HuH-7 (cell line): ENCODE measurements around the gene TEAD4.

Experiments used
- DNase-seq: peaks from one replicate; pipeline ENCODE4 v3.0.0; 2011; ENCODE audit warnings: low spot score

Gene TEAD4

DNA sequence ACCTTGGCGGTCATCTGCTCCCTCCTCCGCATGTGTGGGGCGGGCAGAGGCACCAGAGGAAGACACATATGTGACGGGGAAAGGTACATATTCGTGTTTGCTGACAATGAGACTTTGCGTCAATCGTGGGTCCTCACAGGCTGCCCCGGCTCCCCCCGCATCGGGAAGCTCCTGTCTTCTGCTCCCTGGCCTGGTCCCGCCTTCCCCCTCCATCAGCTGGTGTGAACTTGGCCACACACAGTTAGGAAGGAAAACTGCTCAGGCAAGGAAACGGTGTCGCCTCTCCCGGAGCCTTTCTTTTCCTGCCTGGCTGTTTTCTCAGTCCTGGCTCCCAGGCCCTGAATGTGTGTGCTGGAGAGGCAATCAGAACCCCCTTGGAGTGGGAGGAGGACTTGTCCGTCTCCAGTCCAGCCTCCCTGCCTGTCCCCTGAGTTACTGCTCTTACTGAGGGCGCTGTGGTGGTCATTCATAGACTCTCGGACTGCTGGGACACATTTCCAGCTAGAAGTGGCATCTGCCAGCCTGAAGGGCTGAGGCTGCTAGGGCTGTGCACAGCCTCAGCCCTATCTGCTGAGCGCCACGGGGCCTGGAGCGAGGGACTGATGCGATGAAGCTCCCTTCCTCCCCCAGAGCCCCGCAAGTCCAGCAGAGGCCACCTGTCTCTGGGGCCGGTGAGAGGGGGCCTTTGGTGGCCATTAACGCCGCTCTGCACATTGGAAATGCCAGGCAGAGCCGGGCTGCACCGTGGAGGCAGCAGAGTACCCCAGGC, 73.8 kb downstream of the TEAD4 start:
- DNase-seq, result no peak

DNA sequence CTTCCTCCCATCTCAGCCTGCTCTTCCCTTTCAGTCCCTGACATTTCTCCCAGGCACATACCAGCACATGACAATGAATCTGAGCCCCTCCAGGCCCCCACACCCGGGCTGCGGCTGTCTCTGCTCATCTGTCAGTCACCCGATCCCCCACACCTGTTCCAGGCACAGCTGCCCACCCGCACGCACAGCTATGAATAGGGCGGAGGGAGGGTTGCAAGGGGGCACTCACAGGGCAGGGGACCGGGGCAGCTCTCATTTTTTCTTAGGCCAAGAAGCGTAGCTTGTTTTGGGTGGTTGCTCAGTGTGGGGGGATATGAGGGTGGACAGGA, 74.3 kb downstream of the TEAD4 start:
- DNase-seq, result no peak

DNA sequence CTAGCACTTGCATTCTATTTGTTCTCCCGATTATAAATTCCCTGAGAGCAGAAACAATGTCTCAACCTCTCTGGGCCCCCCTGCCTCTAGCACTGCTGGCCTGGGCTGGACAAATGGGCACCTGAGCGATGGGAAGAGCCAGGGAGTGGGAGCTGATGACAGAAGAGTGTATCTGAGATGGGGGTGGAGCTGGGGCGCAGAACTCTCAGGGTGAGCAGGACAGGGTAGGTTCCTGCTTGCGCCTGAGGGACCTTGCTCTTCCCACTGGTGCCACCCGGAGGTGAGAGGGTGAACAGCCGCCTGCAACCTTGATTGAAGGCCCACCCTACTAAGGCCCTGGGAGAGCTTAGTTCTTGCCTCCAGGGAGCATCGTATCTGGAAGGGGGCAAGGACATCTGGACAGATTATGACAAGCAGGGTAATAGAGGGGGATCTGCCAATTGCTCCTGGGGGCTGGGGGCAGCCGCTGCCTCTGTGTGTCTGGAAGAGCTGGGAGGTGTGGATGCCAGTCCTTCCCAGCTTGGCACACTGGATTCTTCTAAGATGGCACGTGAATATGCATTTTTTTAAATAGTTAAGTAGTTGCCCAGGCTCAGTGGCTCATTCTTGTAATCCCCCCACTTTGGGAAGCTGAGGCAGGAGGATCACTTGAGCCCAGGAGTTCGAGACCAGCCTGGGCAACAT, 75.0 kb downstream of the TEAD4 start:
- DNase-seq, result peak; percentile 93

DNA sequence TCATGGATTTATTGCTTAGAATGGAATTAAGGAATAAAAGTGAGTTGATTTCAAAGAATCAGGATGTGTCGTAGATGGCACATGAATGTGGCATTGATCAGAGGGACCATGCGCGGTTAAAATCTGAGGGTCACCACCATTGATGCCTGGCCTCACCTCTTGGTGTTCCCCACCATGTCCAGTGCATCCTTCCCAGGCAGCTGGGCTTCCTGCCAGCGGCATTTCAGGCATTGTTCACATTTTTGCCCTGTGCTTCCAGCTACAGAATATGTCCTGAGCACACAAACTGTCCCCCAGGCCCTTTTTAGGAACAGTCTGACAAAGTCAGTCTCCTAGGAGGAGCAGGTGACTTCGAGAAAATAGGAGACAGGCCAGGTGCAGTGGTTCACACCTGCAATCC, 76.0 kb downstream of the TEAD4 start:
- no peak for DNase-seq

- peak; percentile 56 for DNase-seq
Observed at GRCh38 chr12:3035815-3036702, 76.9 kb downstream of the TEAD4 start.

DNA sequence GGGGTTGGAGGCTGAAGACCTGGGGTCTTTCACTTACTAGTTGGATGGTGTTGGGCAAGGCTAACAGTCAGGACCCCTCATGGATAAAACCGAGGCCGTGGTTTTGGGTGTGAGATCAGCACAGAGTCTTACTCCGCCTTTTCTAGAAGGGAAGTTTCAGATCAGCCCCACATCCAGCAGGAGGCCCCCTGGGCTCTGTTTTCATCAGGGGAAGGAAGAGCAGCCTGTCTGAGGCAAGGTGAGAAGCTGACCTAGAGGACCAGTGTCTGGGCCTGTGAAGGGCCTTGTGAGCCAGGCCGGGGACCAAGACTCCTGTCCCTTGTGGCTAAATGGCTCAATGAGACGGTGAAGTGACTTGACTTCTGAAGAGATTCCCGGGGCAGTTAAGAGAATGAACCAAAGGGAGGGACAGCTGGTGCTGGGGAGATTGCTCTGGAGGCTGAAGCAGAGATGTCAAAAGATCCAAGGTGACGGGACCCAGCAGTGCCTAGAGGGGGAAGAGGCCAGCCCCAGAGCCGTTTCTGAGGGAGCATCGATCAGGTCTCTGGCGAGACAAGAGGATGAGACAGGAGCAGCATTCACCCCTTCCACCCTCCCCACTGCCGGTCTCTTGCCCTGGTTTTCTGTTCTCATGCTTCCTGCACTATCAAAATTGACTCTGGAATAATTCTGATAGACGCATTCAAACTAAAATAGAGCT, 77.9 kb downstream of the TEAD4 start:
- no peak for DNase-seq

- no peak for DNase-seq
Observed at GRCh38 chr12:3038166-3038565, 79.0 kb downstream of the TEAD4 start.

- DNase-seq, result no peak
Observed at GRCh38 chr12:3038926-3039510, 79.8 kb downstream of the TEAD4 start.

DNA sequence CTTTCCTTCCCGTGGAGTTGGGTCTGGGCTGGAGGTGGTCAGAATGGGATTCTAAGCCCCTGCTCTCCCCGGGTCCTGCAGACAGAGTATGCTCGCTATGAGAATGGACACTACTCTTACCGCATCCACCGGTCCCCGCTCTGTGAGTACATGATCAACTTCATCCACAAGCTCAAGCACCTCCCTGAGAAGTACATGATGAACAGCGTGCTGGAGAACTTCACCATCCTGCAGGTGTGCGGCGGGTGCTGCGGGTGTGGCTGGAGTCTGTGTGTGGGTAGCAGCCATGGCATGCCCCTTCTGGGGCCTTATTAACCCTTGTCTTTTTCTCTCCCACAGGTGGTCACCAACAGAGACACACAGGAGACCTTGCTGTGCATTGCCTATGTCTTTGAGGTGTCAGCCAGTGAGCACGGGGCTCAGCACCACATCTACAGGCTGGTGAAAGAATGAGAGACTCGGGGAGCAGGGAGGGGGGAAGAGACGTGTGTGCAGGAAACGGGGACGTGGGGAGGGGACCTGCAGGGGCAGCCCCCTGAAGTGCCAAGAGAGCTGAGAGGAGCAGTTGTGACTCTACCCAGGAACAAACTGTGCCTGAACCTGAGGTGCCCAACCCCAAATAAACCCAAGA, 80.9 kb downstream of the TEAD4 start:
- DNase-seq, result no peak

DNA sequence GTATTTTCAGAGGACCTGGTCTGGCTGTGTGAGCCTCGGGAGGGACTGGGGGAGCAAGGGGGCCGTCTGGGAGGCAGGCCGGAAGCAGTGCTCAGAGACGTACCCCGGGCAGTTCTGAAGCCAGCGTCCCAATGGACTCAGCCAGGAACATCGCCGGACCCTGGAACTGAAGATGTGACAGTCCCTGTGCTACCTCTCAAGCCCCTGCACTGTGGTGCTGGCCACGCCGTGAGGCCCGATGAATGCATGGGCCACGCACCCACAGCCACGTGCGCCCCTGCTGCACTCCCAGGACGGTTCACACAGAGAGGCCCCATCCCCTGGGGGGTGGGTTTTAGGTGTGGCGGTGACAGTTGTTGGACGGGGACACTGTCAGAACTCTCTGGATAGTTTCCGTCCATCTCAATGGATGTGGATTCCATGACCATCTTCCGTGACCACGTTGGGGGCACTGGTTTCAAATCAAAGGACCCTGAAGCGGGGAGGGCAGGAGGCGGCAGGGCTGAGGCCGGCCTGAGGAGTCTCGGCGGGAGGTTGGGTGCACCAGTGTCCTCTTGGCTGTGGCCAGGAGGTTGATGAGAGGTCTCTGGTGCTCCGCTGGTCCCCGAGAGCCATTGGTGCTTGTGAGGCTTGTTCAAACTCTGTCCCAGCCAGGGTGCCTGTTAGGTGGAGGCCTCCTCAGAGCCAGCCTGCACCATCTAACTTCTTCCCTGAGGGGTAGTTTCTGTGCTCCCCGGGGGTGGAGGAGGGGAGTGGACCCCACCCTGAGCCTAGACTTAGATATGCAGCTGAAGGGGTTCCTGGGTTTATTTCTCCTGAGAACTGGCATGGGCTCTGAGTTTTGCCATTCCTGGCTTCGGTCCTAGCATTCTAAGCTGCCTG, 81.7 kb downstream of the TEAD4 start:
- DNase-seq, result no peak

DNA sequence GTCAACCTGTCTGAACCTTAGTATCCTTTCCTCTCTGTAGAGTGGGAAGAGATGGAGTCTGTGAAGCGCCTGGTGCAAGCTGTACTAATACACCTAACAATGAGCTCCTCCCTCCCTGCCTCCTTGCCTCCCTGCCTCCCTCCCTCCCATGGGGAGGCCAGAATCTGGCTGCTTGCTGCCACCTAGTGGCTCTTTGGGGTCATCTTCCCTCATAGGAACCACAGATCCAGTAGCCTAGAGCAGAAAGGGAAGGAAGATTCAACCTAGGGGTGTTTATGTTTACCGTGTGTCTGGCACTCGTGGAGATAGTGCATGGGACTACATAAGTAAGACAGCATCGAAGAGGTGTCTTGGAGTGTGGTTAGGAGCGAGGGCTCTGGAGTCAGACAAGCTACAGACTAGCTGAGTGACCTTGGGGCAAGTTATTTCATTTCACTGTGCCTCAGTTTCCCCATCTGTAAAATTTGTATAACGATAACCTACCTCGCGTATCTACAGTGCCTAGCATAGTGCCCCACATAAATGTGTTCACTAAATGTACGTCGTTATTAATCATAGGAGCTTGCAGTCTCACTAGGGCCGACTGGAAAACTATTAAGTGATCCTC, 82.5 kb downstream of the TEAD4 start:
- DNase-seq, result peak; percentile 95

GRCh38 chr12:3042394-3042793, 83.2 kb downstream of the TEAD4 start:
- DNase-seq, result no peak

- DNase-seq, result no peak
Observed at GRCh38 chr12:3042826-3043225, 83.6 kb downstream of the TEAD4 start.

- DNase-seq, result no peak
Observed at GRCh38 chr12:3043406-3043805, 84.2 kb downstream of the TEAD4 start.

GRCh38 chr12:3044141-3044630, 85.0 kb downstream of the TEAD4 start:
- DNase-seq, result no peak

DNA sequence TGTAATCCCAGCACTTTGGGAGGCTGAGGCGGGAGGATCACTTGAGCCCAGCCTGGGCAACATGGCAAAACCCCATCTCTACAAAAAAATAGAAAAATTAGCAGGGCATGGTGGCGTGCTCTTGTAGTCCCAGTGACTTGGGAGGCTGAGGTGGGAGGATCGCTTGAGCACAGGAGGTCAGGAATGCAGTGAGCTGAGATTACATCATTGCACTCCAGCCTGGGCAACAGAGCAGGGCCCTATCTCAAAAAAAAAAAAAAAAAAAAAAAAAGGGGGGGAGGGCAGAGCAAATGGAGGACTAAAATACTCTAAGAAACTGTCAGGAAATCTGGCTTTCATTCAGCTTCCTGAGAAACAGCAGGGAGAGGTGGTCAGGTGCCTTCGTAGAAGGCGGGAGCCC, 86.3 kb downstream of the TEAD4 start:
- no peak for DNase-seq

DNA sequence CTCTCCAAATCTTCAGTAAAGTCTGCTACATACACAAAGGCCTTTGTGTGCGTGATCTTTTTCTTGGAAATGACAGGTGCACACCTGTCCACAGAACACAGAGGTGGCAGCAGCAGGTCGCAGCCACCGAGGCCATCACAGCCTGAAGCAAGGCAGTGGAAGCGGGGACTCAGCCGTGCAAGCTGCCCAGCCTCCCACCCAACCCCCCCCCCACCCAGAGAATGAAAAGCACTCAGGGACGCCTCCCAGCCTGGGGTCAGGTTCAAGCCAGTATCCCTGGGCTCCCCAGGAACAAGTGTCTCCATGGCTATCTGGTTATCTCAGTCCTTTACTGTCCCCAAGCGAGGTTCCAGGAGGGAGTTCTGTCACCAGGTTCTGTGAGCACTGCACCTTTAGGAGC, 86.8 kb downstream of the TEAD4 start:
- DNase-seq, result no peak

DNA sequence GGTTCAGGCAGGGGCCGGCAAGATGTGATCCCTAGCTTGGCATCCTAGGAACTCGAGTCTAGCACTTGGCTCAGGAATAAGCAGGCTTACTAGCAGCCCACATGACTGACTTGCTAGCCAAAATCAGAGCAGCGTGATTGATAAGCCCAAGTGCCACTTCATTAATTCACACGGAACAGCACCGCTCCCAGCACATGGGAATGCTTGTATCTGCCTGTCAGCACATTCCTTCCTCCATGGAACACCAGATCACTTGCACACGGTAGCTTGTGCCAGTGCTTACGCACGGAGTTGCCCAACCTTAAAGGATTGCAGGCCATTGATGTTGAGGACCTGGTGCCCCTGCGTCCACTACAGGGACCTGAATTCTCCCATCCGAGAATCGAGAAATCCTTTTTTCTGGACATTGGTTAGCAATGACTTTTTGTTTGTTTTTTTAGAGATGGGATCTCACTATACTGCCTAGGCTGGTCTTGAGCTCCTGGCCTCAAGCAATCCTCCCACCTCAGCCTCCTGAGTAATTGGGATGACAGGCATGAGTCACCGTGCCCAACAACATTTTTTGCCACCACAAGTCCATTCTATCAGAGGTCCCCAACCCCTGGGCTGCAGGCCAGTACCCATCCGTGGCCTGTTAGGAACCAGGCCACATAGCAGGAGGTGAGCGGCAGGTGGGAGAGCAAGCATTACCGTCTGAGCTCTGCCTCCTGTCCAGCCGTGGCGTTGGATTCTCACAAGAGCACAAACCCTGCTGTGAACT, 87.4 kb downstream of the TEAD4 start:
- DNase-seq, result no peak

DNA sequence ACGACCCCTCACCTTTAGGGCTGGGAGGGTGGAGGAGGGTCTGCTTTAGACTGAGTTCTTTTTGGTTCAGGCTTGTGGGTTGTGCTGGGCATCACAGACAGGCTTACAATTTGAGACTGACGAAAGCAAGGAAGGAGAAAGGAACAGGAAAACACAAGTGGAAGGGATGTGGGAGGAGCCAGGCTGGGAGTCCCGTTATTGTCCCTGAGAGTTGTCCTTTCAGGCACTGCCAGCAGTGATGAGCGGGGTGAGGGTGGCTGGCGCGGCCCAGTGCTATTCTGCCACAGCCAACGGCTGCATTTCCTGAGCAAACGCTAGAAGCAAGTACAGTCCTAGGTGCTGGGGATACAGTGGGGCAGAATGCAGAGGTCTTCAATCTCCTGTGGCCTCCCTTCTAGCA, 88.8 kb downstream of the TEAD4 start:
- no peak for DNase-seq
